SK-N-SH (cell line): ENCODE measurements around the gene LAP3. TPM values are rescaled to one million over a fixed set of nuclear protein-coding genes. Genes with fewer than 3 reads are reported as not detected.

Source experiments
- CTCF ChIA-PET: fragments of 300-600, 350-600 bp; formaldehyde crosslinking; extraction: SDS; loops from one replicate; lab custom pipeline; 2021; lab: Yijun Ruan, JAX
- POLR2A ChIA-PET: fragments of 350-600 bp; sonication (Branson Sonifier 250); formaldehyde crosslinking; extraction: SDS; loops from one replicate; lab custom pipeline; 2020; ENCODE audit warnings: antibody characterized with exemption, inconsistent platforms; lab: Yijun Ruan, JAX
- DNase-seq: peaks from one replicate; pipeline ENCODE4 v3.0.0; 2012
- H2AFZ ChIP-seq: fragments of 200-600 bp; sonication (generic); 2 replicates; pipeline ENCODE4 v1.8.1; 2016; ENCODE audit warnings: antibody characterized with exemption, mild to moderate bottlenecking, low read depth
- H3F3A ChIP-seq: fragments of 200-600 bp; sonication (generic); replicated peaks from 2 replicates; pipeline ENCODE3; 2016; ENCODE audit warnings: antibody characterized with exemption, mild to moderate bottlenecking; ENCODE audit not compliant: insufficient read depth
- H3K27ac ChIP-seq, 2 experiments: fragments of 200-500 bp in 1 of 2; fragments of 200-600 bp in 1 of 2; sonication (Bioruptor generic) in 1 of 2; sonication (generic), shearing (Covaris generic) in 1 of 2; 2 replicates each; pipeline versions ENCODE4 v1.5.1 to v1.6.1; 2014 to 2016; ENCODE audit warnings: low read depth in 2 of 2, inconsistent platforms in 1 of 2, low read length in 1 of 2, mild to moderate bottlenecking in 1 of 2, mixed read lengths in 1 of 2
- H3K27me3 ChIP-seq: fragments of 200-600 bp; sonication (generic), shearing (Covaris generic); 2 replicates; pipeline ENCODE4 v1.6.1; 2016; ENCODE audit warnings: mixed run types; ENCODE audit not compliant: insufficient read depth
- H3K36me3 ChIP-seq, 2 experiments: fragments of 200-500 bp in 1 of 2; fragments of 200-600 bp in 1 of 2; sonication (Bioruptor generic) in 1 of 2; sonication (generic) in 1 of 2; replicated peaks in 1 of 2; 2 replicates each; pipeline versions ENCODE3 to v1.5.1; 2014 to 2016; ENCODE audit warnings: low read length in 1 of 2, mild to moderate bottlenecking in 1 of 2; ENCODE audit not compliant: insufficient read depth in 2 of 2, control insufficient read depth in 1 of 2
- H3K4me1 ChIP-seq, 2 experiments: fragments of 200-500 bp in 1 of 2; fragments of 200-600 bp in 1 of 2; sonication (Bioruptor generic) in 1 of 2; sonication (generic), shearing (Covaris generic) in 1 of 2; 2 replicates each; pipeline versions ENCODE4 v1.5.1 to v1.6.1; 2014 to 2016; ENCODE audit warnings: low read depth in 1 of 2, low read length in 1 of 2, mixed run types in 1 of 2; ENCODE audit not compliant: insufficient read depth in 2 of 2, control insufficient read depth in 1 of 2
- H3K4me2 ChIP-seq: fragments of 200-600 bp; sonication (generic), shearing (Covaris generic); 2 replicates; pipeline ENCODE4 v1.6.1; 2017; ENCODE audit warnings: mixed run types
- H3K4me3 ChIP-seq, 2 experiments: fragments of 200-500 bp in 1 of 2; fragments of 200-600 bp in 1 of 2; sonication (Bioruptor generic) in 1 of 2; sonication (generic), shearing (Covaris generic) in 1 of 2; 2 replicates each; pipeline versions ENCODE4 v1.5.1 to v1.8.1; 2014 to 2016; ENCODE audit warnings: low read depth in 2 of 2, inconsistent platforms in 1 of 2, low read length in 1 of 2, mild to moderate bottlenecking in 1 of 2, mixed read lengths in 1 of 2, moderate library complexity in 1 of 2
- H3K79me2 ChIP-seq: fragments of 200-600 bp; sonication (generic); 2 replicates; pipeline ENCODE4 v1.8.1; 2017; ENCODE audit warnings: mild to moderate bottlenecking; ENCODE audit not compliant: insufficient read depth
- H3K9ac ChIP-seq: fragments of 200-600 bp; sonication (generic); 2 replicates; pipeline ENCODE4 v1.6.1; 2017; ENCODE audit warnings: mixed run types
- H3K9me2 ChIP-seq: fragments of 200-600 bp; sonication (generic); 2 replicates; pipeline ENCODE4 v1.6.1; 2017; ENCODE audit warnings: mixed run types
- H3K9me3 ChIP-seq: fragments of 200-600 bp; sonication (generic); 2 replicates; pipeline ENCODE4 v1.6.1; 2017; ENCODE audit warnings: mixed run types, mild to moderate bottlenecking, moderate library complexity
- H4K20me1 ChIP-seq: fragments of 200-600 bp; sonication (generic); 2 replicates; pipeline ENCODE4 v1.6.1; 2017; ENCODE audit warnings: mild to moderate bottlenecking, mixed run types; ENCODE audit not compliant: insufficient read depth
- CTCF ChIP-seq: fragments of 200-600 bp; sonication (generic); IDR thresholded peaks from 2 replicates; pipeline ENCODE4 v1.6.1; 2017; ENCODE audit warnings: antibody characterized with exemption, mild to moderate bottlenecking, moderate library complexity
- ELF1 ChIP-seq: IDR thresholded peaks from 2 replicates; pipeline ENCODE4 v1.4.0; 2012
- EZH2phosphoT487 ChIP-seq: fragments of 200-600 bp; sonication (generic); IDR thresholded peaks from 2 replicates; pipeline ENCODE4 v1.6.1; 2017; ENCODE audit warnings: low read depth, mixed run types, mild to moderate bottlenecking, antibody characterized with exemption, moderate library complexity, borderline replicate concordance
- FOXM1 ChIP-seq: IDR thresholded peaks from 2 replicates; pipeline ENCODE4 v1.4.0; 2012; ENCODE audit warnings: low read depth, mild to moderate bottlenecking
- GABPA ChIP-seq: IDR thresholded peaks from 2 replicates; pipeline ENCODE4 v1.4.0; 2012; ENCODE audit warnings: low read depth, mild to moderate bottlenecking
- GATA2 ChIP-seq: sonication (generic); formaldehyde crosslinking; IDR thresholded peaks from 2 replicates; pipeline ENCODE4 v1.5.0; 2020; ENCODE audit warnings: mild to moderate bottlenecking, missing genetic modification reagents
- JUND ChIP-seq: IDR thresholded peaks from 2 replicates; pipeline ENCODE4 v1.4.0; 2012
- MXI1 ChIP-seq: IDR thresholded peaks from 2 replicates; pipeline ENCODE4 v1.6.1; 2012; ENCODE audit warnings: mild to moderate bottlenecking, low read depth, low read length, improper control_type of control experiment
- NRF1 ChIP-seq: IDR thresholded peaks from 2 replicates; pipeline ENCODE4 v1.6.1; 2012; ENCODE audit warnings: low read depth, mild to moderate bottlenecking, low read length
- PBX3 ChIP-seq: IDR thresholded peaks from 2 replicates; pipeline ENCODE4; 2012
- POLR2AphosphoS5 ChIP-seq: IDR thresholded peaks from 2 replicates; pipeline ENCODE4 v1.6.1; 2012; ENCODE audit warnings: low read depth, low read length
- RAD21 ChIP-seq: IDR thresholded peaks from 2 replicates; pipeline ENCODE4 v1.6.1; 2012; ENCODE audit warnings: mild to moderate bottlenecking, low read length
- REST ChIP-seq: IDR thresholded peaks from 2 replicates; pipeline ENCODE4 v1.6.1; 2012; ENCODE audit warnings: mild to moderate bottlenecking, low read depth, low read length, moderate library complexity
- RFX5 ChIP-seq: IDR thresholded peaks from 2 replicates; pipeline ENCODE4 v1.6.1; 2012; ENCODE audit warnings: mild to moderate bottlenecking, improper control_type of control experiment, low read length
- RXRA ChIP-seq: IDR thresholded peaks from 2 replicates; pipeline ENCODE4 v1.4.0; 2012; ENCODE audit warnings: low read depth, mild to moderate bottlenecking, borderline replicate concordance
- SIN3A ChIP-seq: IDR thresholded peaks from 2 replicates; pipeline ENCODE4 v1.6.1; 2012; ENCODE audit warnings: low read depth, mild to moderate bottlenecking, low read length, moderate library complexity, borderline replicate concordance
- YY1 ChIP-seq: IDR thresholded peaks from 2 replicates; pipeline ENCODE4 v1.4.0; 2012; ENCODE audit warnings: low read depth, mild to moderate bottlenecking
- WGBS: methylation state at CpG from one replicate; pipeline ENCODE4 v1.1.6; 2017; ENCODE audit warnings: low lambda C conversion rate; 5-methylcytosine and 5-hydroxymethylcytosine counted together
- polyA plus RNA-seq, 3 experiments: library from polyadenylated mRNA; depleted of rRNA; stranded (reverse); fragments of >200 nt; gene quantifications; 2 replicates each; pipeline ENCODE4 v1.2.3, GENCODE V29; 2012
- TF ChIP-seq, protein P1 (sequence below): IDR thresholded peaks from 2 replicates; pipeline ENCODE4 v1.4.0; 2012; ENCODE audit warnings: low read depth, borderline replicate concordance
- TF ChIP-seq, protein P2 (sequence below): IDR thresholded peaks from 2 replicates; pipeline ENCODE4 v1.4.0; 2012; ENCODE audit warnings: low read depth
- TF ChIP-seq, protein P3 (sequence below): IDR thresholded peaks from 2 replicates; pipeline ENCODE4 v1.4.0; 2012; ENCODE audit warnings: low read depth, borderline replicate concordance
- TF ChIP-seq, protein P4 (sequence below): fragments of 150-350 bp; IDR thresholded peaks from 2 replicates; pipeline ENCODE4 v1.6.1; 2017; ENCODE audit warnings: antibody characterized with exemption, low read length, low read depth, borderline replicate concordance

Gene LAP3
- 53.2 and 67.8 TPM in 2 replicates for polyA plus RNA-seq (2012; rRNA removed)
- 66.9 and 72.0 TPM in 2 replicates for polyA plus RNA-seq (2012; cell fraction: cytosol; rRNA removed)
- 33.7 and 42.9 TPM in 2 replicates for polyA plus RNA-seq (2012; cell fraction: nucleus; rRNA removed)

DNA sequence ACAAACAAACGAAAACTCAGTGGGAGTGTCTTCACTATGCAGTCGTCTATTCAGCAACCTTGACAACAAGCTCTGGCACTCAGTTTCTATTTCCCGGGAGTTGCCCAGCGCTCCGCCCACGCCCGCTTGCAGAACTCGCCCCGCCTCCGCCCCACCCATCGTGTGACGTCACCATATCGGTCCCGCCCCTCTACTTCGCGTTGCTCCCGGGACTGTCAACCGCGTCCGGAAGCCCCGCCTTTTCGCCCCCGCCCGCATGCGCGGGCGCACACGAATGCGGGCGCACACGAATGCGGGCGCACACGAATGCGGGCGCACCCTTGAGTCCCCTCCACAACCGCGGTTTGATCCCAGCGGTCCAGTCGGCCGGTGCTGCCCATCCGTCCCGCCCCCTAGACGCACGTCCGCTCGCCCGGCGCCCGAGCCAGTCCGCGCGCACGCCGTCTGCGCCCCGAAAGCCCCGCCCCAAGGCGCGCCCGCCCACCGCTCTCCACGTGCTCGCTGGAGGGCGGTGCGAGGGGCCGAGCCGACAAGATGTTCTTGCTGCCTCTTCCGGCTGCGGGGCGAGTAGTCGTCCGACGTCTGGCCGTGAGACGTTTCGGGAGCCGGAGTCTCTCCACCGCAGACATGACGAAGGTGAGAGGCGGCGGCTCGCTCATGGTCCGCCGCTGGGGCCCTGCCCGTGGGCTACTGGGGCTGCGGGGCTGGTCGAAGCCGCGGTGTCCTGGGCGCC lies at the start of gene LAP3:
LAP3 (plus strand) TSS at position 267 of the 733 bp plus-strand sequence; CDS start at position 535, 268 bp downstream.
- H3K27ac ChIP-seq = peak within 1 kb of the TSS; percentile 77 to 81
- peak within 1 kb of the TSS; percentile 62 to 95 for H3K4me3 ChIP-seq
- H4K20me1 ChIP-seq = no peaks in the 10 kb centered on the region
- ChIA-PET POLR2A (interaction anchor here (1.0 to 1.1 kb wide), 2 partner anchors 16 to 233 kb away, joined by 3 to 4 read pairs; no protein-coding TSS in a partner anchor), CTCF (interaction anchor here (0.9 to 4.1 kb wide), 4 partner anchors 18 to 59 kb away, joined by 4 to 15 read pairs (median 4); partner anchors contain the start of gene MED28)
- H3K9ac ChIP-seq = peak within 1 kb of the TSS; percentile 74
- H3K27me3 ChIP-seq = no peaks in the 10 kb centered on the region
- H3K36me3 ChIP-seq = peaks cover 6 to 17% of the 10 kb centered on the region in 2 experiments
- peak within 1 kb of the TSS; percentile 98 for H2AFZ ChIP-seq
- under 1% methylated on average over 21 of the region's 91 CpGs for WGBS
- H3K4me2 ChIP-seq = peak within 1 kb of the TSS; percentile 97
- DNase-seq = peak; percentile 97
- peaks cover 8 to 9% of the 10 kb centered on the region in 2 experiments; a peak in 2 of 4 replicates for H3K4me1 ChIP-seq
- H3F3A ChIP-seq = peaks cover 2% of the 10 kb centered on the region
- H3K9me2 ChIP-seq = no peaks in the 10 kb centered on the region
- peaks cover 20% of the 10 kb centered on the region; the same call in 1 of the 2 replicates for H3K79me2 ChIP-seq
- no peaks in the 10 kb centered on the region for H3K9me3 ChIP-seq
- no peak for TF ChIP-seq CTCF
- TF ChIP-seq FOXM1 = no peak
- TF ChIP-seq, protein P1, sequence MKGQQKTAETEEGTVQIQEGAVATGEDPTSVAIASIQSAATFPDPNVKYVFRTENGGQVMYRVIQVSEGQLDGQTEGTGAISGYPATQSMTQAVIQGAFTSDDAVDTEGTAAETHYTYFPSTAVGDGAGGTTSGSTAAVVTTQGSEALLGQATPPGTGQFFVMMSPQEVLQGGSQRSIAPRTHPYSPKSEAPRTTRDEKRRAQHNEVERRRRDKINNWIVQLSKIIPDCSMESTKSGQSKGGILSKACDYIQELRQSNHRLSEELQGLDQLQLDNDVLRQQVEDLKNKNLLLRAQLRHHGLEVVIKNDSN = peak; percentile 87
- TF ChIP-seq JUND = no peak
- TF ChIP-seq RAD21 = 0 out of 2 replicates have a peak, but pooled peaks have one; percentile 5
- TF ChIP-seq GABPA = peak; percentile 68
- no peak for TF ChIP-seq RXRA
- no peak for TF ChIP-seq PBX3
- peak; percentile 96 for TF ChIP-seq MXI1
- TF ChIP-seq ELF1 = peak; percentile 70
- TF ChIP-seq GATA2 (CRISPR knock-in tag) = no peak
- TF ChIP-seq POLR2AphosphoS5 = peak; percentile 95
- TF ChIP-seq, protein P2, sequence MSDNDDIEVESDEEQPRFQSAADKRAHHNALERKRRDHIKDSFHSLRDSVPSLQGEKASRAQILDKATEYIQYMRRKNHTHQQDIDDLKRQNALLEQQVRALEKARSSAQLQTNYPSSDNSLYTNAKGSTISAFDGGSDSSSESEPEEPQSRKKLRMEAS = peak; percentile 98
- no peak for TF ChIP-seq RFX5
- TF ChIP-seq EZH2phosphoT487 = no peak
- TF ChIP-seq REST = no peak
- TF ChIP-seq YY1 = 0 out of 2 replicates have a peak, but pooled peaks have one; percentile 20
- peak; percentile 58 for TF ChIP-seq NRF1
- peak; percentile 95 for TF ChIP-seq SIN3A
- TF ChIP-seq, protein P3, sequence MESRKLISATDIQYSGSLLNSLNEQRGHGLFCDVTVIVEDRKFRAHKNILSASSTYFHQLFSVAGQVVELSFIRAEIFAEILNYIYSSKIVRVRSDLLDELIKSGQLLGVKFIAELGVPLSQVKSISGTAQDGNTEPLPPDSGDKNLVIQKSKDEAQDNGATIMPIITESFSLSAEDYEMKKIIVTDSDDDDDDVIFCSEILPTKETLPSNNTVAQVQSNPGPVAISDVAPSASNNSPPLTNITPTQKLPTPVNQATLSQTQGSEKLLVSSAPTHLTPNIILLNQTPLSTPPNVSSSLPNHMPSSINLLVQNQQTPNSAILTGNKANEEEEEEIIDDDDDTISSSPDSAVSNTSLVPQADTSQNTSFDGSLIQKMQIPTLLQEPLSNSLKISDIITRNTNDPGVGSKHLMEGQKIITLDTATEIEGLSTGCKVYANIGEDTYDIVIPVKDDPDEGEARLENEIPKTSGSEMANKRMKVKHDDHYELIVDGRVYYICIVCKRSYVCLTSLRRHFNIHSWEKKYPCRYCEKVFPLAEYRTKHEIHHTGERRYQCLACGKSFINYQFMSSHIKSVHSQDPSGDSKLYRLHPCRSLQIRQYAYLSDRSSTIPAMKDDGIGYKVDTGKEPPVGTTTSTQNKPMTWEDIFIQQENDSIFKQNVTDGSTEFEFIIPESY = no peak
- TF ChIP-seq, protein P4, sequence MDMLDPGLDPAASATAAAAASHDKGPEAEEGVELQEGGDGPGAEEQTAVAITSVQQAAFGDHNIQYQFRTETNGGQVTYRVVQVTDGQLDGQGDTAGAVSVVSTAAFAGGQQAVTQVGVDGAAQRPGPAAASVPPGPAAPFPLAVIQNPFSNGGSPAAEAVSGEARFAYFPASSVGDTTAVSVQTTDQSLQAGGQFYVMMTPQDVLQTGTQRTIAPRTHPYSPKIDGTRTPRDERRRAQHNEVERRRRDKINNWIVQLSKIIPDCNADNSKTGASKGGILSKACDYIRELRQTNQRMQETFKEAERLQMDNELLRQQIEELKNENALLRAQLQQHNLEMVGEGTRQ = no peak; the same call in 1 of the 2 replicates
